Esophagus (tissue), 2 donors: ENCODE data around the gene ADAMTS17. TPM values are rescaled to one million over a fixed set of nuclear protein-coding genes. Genes with fewer than 3 reads are reported as not detected.
"Not testable (repeated sequence)": the region's sequence is repeated elsewhere in the genome, so short reads cannot be mapped to it uniquely, and the experiment has no call there.

ENCODE experiments used
- H3K27ac ChIP-seq, 2 donors: one replicate each; pipeline ENCODE4 v1.5.1; 2013; ENCODE audit warnings: low read depth in 2 of 2, mild to moderate bottlenecking in 2 of 2, inconsistent platforms in 1 of 2, low read length in 1 of 2, moderate library complexity in 1 of 2
- H3K27me3 ChIP-seq, 2 donors: one replicate each; pipeline ENCODE4 v1.6.1; 2013; ENCODE audit warnings: low read length in 2 of 2, control low read depth in 1 of 2, mild to moderate bottlenecking in 1 of 2; ENCODE audit not compliant: insufficient read depth in 2 of 2, control insufficient read depth in 1 of 2
- H3K36me3 ChIP-seq, 2 donors: one replicate each; pipeline ENCODE4 v1.6.1; 2013; ENCODE audit warnings: low read length in 1 of 2; ENCODE audit not compliant: control insufficient read depth in 2 of 2, insufficient read depth in 2 of 2
- H3K4me1 ChIP-seq, 2 donors: one replicate each; pipeline ENCODE4 v1.6.1; 2013; ENCODE audit warnings: low read length in 1 of 2; ENCODE audit not compliant: control insufficient read depth in 2 of 2, insufficient read depth in 2 of 2
- H3K4me3 ChIP-seq, 2 donors: one replicate each; pipeline ENCODE4 v1.5.1; 2013; ENCODE audit warnings: low read length in 2 of 2, mild to moderate bottlenecking in 2 of 2, low read depth in 1 of 2, moderate library complexity in 1 of 2
- H3K9me3 ChIP-seq, 2 donors: one replicate each; pipeline ENCODE4 v1.6.1; 2013; ENCODE audit warnings: mild to moderate bottlenecking in 2 of 2, low read depth in 1 of 2, low read length in 1 of 2, moderate library complexity in 1 of 2; ENCODE audit not compliant: control insufficient read depth in 2 of 2, insufficient read depth in 1 of 2
- WGBS, 2 donors: extraction: QIAGEN DNeasy Blood & Tissue Kit; methylation state at CpG; one replicate each; pipeline ENCODE4 v1.1.7; 2013; 5-methylcytosine and 5-hydroxymethylcytosine counted together
- polyA plus RNA-seq, 2 donors: library from polyadenylated mRNA; stranded (reverse); fragments of 200-250 nt; gene quantifications; one replicate each; pipeline ENCODE4 v1.2.3, GENCODE V29; 2013
- donor health status: healthy with polysubstance abuse.
- donor health status: Bipolar disorder and iron deficiency.

ADAMTS17 gene
- polyA plus RNA-seq, 2 donors, result 2.1 to 6.9 TPM

DNA sequence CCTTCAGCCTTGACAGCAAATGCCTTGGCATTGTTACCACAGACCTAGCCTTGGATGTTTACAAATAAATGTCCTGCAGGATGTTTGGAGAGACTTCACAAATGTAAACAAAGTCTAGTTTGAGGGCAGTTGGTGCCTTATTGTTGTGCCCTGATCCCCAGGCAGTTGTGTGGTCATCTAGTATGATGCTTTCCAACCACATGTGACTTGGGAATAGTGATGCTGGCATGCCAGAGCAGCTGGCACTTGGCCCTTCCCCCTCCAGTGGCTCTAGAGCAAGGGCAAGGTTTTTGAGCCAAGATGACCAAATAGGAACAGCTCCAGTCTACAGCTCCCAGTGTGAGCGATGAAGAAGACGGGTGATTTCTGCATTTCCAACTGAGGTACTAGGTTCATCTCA, 258.2 kb downstream of the ADAMTS17 start:
- Histone ChIP-seq H3K27ac (no peak overlapping the region), H3K4me1 (peaks cover 0 to 2% of the 10 kb centered on the region in 2 donors), H3K4me3 (no peak overlapping the region), H3K36me3 (no peaks in the 10 kb centered on the region), H3K9me3 (no peaks in the 10 kb centered on the region), H3K27me3 (no peaks in the 10 kb centered on the region)
- WGBS, 2 donors, result 90 to 100% methylated on average over 2 of the region's 2 CpGs

DNA sequence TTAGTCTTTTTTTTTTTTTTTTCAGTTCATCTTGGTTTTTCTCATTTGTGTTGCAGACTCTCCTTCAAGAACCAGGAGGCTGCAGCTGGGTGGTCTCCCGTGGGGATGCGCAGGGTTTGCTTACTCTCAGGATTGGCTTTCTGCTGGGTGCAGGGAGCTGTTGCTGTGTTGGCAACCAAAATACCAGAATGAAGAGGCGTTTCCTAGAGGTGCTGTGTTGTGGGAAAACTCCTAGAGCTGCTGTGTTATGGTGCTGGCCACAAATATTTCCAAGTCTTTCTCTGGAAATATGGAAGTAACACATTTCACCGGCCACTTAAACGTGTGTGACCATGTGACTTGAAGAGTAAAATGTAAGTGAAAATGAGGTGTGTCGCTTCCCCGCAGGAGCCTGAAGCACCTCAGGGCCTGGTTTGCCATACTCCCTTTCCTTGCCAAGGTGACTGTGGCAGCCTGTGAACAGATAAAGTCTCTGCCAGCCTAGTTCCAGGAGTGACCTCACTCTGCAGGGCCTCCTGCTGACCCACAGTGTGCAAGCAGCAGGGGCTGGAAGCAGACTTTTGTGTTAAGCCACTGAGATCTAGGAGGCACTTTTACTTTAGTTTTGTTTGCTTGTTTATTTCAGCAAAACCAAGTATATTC, 258.9 kb downstream of the ADAMTS17 start:
- Histone ChIP-seq H3K27ac (no peak overlapping the region), H3K4me1 (peaks cover 0 to 2% of the 10 kb centered on the region in 2 donors), H3K27me3 (no peaks in the 10 kb centered on the region), H3K9me3 (no peaks in the 10 kb centered on the region), H3K36me3 (no peaks in the 10 kb centered on the region), H3K4me3 (no peak overlapping the region)
- 74 to 84% methylated on average over 7 of the region's 7 CpGs for WGBS, 2 donors

DNA sequence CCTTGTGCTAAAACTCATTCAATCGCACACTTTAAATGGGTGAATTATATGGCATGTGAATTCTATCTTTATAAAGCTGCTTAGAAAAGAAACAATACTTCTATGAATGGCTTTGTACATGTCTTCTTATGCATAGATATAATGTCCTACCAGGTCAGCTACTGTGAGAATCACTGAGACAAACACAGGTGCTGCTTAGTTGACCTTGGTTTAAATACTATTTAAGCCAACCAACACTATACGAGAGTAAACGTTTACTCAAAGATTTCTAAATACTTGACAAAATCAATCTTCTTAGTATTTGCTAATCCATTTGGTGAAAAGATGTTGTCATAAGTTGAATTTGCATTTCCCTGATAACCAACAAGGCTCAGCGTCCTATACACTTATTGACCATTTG, 260.3 kb downstream of the ADAMTS17 start:
- Histone ChIP-seq H3K27me3 (no peaks in the 10 kb centered on the region), H3K4me1 (peaks cover 0 to 2% of the 10 kb centered on the region in 2 donors), H3K27ac (no peak overlapping the region), H3K36me3 (no peaks in the 10 kb centered on the region), H3K4me3 (no peak overlapping the region), H3K9me3 (no peaks in the 10 kb centered on the region)
- 71 to 84% methylated on average over 4 of the region's 4 CpGs for WGBS, 2 donors

DNA sequence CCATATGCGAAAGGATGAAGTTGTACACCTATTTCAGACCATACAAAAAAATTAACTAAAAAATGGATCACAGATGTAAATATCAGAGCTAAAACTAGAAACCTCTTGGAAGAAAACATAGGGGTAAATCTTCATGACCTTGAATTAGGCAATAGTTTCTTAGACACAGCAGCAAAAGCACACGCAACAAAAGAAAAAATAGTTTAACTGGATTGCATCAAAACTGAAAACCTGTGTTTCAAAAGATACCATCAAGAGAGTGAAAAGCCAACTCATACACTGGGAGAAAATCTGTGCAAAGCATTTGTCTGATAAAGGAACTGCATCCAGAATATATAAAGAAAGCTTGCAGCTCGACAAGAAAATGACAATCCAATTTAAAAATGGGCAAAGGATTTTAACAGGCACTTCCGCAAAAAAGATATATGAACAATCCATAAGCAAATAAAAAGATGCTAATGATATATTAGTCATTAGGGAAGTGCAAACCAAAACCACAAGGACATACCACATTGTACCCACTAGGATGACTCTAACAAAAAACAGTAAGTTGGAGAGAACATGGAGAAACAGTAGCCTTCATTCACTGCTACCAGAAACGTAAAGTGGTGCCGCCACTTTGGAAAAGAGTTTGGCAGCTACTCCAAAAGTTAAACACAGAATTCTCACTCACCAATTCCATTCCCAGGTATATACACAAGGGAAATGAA, 263.1 kb downstream of the ADAMTS17 start:
- H3K4me3 ChIP-seq, result no peak overlapping the region
- no peaks in the 10 kb centered on the region for H3K27me3 ChIP-seq
- H3K9me3 ChIP-seq, result no peaks in the 10 kb centered on the region
- H3K36me3 ChIP-seq, result no peaks in the 10 kb centered on the region
- no peak overlapping the region for H3K27ac ChIP-seq
- WGBS, 2 donors, result 74 to 78% methylated on average over 6 of the region's 6 CpGs
- peaks cover 0 to 2% of the 10 kb centered on the region in 2 donors for H3K4me1 ChIP-seq

DNA sequence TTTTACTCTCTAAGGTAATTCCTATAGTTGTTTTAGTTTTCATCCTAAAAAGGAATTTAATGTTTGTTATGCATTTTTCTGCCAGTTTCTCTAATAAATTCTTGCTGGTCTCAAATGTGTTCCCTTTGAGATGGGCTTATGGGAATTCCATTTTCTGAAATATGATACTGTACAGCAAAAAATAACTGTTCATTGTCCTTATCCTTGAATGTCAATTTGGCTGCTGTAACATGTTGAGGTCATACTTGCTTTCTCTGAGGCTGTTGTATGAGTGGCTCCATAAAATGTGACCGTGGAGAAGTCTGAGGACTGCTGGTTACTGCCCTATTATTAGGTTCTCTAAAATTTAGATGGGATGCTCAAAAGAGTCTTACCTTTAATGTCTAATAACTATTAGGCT, 266.5 kb downstream of the ADAMTS17 start:
- no peak overlapping the region for H3K27ac ChIP-seq
- H3K9me3 ChIP-seq, result no peaks in the 10 kb centered on the region
- no peaks in the 10 kb centered on the region for H3K36me3 ChIP-seq
- no peaks in the 10 kb centered on the region for H3K27me3 ChIP-seq
- WGBS, 2 donors, result 63 to 72% methylated on average over 1 of the region's 1 CpG
- H3K4me1 ChIP-seq, result no peaks in the 10 kb centered on the region
- H3K4me3 ChIP-seq, result no peak overlapping the region

DNA sequence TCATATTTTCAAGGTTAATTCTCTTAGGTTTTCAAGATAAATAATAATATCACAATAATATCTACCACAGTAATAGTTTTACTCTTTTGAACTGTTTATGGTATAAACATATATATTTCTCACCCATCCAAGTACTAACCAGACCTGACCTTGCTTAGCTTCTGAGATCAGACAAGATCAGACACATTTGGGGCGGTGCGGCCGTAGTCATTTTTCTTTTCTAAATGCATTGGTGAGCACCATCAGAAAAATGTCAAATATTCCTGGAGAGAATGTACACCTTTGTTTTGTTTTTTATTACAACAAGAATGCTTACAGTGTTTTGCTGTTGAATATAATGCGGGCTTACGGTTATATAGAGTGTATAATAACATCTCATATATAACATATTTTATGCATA, 267.8 kb downstream of the ADAMTS17 start:
- no peaks in the 10 kb centered on the region for H3K27me3 ChIP-seq
- H3K36me3 ChIP-seq, result no peaks in the 10 kb centered on the region
- H3K4me1 ChIP-seq, result no peaks in the 10 kb centered on the region
- no peak overlapping the region for H3K27ac ChIP-seq
- H3K9me3 ChIP-seq, result no peaks in the 10 kb centered on the region
- 54 to 80% methylated on average over 5 of the region's 5 CpGs for WGBS, 2 donors
- no peak overlapping the region for H3K4me3 ChIP-seq

DNA sequence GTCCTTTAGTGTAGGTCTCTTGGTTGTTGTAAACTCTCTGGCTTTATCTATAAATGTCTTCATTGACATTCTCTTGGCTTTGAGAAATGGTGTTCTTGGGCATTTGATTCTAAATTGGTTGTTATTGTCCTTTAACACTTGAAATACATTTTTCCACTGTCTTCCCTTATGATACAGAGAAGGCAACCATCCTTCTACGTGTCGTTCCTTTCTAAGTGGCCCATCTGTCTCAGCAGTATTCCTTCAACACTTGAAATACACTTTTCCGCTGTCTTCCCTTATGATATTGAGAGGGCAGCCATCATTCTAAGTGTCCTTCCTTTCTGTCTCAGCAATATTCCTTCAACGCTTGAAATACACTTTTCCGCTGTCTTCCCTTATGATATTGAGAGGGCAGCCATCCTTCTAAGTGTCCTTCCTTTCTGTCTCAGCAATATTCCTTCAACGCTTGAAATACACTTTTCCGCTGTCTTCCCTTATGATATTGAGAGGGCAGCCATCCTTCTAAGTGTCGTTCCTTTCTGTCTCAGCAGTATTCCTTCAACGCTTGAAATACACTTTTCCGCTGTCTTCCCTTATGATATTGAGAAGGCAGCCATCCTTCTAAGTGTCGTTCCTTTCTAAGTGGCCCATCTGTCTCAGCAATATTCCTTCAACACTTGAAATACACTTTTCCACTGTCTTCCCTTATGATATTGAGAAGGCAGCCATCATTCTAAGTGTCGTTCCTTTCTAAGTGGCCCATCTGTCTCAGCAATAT, 275.1 kb downstream of the ADAMTS17 start:
- H3K4me1 ChIP-seq, H3K27me3 ChIP-seq, H3K27ac ChIP-seq, H3K9me3 ChIP-seq, H3K4me3 ChIP-seq, H3K36me3 ChIP-seq: not testable (repeated sequence)
- 77 to 78% methylated on average over 10 of the region's 12 CpGs for whole genome bisulfite sequencing, 2 donors

DNA sequence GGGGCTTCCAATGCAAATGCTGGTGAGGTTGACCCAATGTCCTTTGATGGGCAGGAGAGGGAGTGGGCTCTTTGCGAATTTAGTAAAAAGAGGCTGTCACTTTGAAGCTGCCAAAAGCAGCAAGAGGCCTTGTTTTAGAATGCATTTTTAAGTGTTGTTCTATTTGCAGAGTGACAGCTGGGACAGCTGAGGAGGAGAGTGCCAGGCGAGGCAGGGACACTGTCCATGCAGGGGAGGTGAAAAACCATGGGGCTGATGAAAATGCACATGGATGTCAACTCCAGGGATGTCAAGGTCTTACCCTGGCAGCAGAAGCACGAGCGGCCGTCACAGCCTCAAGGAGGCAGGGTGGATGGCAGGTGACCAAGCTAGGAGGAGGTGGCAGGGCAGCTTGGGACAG, 279.8 kb downstream of the ADAMTS17 start:
- H3K27me3 ChIP-seq, result no peaks in the 10 kb centered on the region
- H3K9me3 ChIP-seq, result no peaks in the 10 kb centered on the region
- WGBS, 2 donors, result 71 to 81% methylated on average over 5 of the region's 5 CpGs
- H3K27ac ChIP-seq, result no peak overlapping the region
- H3K36me3 ChIP-seq, result no peaks in the 10 kb centered on the region
- peaks cover 2 to 8% of the 10 kb centered on the region in 2 donors for H3K4me1 ChIP-seq
- no peak overlapping the region for H3K4me3 ChIP-seq

DNA sequence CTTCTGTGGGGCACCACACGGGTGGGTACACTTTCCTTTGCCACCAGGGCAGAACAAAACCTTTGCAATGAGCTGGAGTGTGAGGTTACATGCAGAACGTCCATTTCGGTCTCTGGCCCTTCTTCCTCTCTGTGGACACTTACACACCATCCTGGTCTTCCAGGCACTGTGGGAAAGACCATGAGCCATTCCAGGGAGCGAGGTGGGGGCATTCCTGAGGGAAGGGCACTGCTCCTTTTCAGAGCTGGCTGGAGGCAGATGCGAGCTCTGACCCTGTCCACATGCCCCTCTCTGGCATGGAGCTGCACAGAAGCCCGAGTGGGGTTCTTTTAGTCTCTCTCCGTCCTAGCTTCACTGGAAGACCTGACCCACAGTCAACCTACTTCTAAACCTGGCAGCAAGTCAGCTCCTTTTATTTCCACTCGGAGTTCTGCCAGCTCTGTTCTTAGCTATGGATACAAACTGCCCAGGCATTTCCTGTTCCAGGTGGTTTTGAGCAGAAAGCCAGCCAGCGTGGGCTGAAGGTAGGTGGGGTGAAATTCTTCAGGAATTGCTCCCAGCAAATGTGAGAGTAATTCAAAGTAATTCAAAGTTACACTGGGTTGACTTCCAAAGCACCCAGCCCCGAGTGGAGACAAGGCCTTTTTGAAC, 281.4 kb downstream of the ADAMTS17 start:
- H3K9me3 ChIP-seq, result no peaks in the 10 kb centered on the region
- no peaks in the 10 kb centered on the region for H3K36me3 ChIP-seq
- H3K4me1 ChIP-seq, result peaks cover 2 to 8% of the 10 kb centered on the region in 2 donors
- WGBS, 2 donors, result 45 to 58% methylated on average over 10 of the region's 10 CpGs
- no peak overlapping the region for H3K4me3 ChIP-seq
- no peaks in the 10 kb centered on the region for H3K27me3 ChIP-seq
- H3K27ac ChIP-seq, result no peak overlapping the region
